GM21825 (cell line): ENCODE data around the gene ITGB2.

ENCODE experiments used
- ATAC-seq: cut with Tn5 transposase; IDR thresholded peaks from one replicate; pipeline ENCODE4 v1.9.1; 2021; ENCODE audit warnings: mild to moderate bottlenecking, moderate library complexity; ENCODE audit not compliant: unreplicated experiment

ITGB2 gene

GRCh38 chr21:44871576-44872269 is 49.0 kb downstream of the ITGB2 start:
- no peak for ATAC-seq

- no peak for ATAC-seq
These were observed 49.8 kb downstream of the ITGB2 start for GRCh38 chr21:44870748-44871495.

- no peak for ATAC-seq
These were observed 50.6 kb downstream of the ITGB2 start for GRCh38 chr21:44869781-44870747.

- ATAC-seq, result no peak
These were observed 52.0 kb downstream of the ITGB2 start for GRCh38 chr21:44868707-44869106.

DNA sequence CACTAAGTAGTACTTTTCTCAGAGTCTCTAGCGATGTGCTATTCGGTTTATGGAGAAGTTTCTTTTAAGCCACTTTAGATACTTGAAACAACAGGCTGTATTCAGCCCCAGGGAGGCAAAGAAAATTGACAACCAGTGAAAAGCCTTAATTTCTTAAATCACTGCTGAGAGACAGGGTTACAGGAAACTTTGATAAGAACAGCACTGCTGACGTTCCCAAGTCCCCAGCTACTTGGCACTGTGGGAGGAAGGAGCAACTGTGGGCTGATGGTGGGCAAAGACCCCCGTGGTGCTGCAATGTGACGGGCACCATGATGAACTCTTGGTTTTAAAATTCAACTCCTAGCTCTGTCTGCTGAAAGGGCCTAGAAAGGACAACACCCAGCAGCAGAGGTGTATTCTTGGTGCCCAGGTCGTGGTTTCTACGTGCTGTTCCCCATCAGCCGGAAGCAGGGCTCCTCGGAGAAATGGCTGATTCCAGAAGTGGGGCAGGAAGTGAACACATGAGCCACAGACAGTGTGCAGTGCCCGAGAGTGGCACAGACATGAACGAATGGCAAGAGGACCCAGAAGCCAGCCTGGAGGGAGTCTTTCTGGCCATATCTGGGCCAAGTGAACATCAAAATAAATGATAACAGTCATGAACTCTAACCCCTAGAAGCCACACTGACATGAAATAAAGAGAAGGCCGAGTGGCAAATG is 52.5 kb downstream of the ITGB2 start:
- no peak for ATAC-seq

GRCh38 chr21:44867464-44867863 is 53.2 kb downstream of the ITGB2 start:
- no peak for ATAC-seq

DNA sequence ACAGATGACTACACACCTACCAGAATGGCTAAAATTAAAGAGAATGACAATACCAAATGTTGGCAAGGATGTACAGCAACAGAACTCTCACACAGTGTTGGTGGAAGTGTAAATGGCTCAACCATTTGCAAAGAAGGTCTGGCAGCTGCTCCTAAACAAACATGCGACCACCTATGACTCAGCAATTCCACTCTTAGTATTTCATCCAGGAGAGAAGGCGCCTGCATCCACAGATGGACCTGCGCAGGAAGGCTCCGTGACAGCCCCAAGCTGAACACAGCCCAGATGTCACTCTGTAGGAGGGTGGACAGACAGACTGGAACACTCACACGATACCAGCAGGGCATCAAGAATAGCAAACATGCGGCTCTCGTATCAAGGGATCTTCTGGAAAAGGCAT is 53.9 kb downstream of the ITGB2 start:
- ATAC-seq, result no peak

DNA sequence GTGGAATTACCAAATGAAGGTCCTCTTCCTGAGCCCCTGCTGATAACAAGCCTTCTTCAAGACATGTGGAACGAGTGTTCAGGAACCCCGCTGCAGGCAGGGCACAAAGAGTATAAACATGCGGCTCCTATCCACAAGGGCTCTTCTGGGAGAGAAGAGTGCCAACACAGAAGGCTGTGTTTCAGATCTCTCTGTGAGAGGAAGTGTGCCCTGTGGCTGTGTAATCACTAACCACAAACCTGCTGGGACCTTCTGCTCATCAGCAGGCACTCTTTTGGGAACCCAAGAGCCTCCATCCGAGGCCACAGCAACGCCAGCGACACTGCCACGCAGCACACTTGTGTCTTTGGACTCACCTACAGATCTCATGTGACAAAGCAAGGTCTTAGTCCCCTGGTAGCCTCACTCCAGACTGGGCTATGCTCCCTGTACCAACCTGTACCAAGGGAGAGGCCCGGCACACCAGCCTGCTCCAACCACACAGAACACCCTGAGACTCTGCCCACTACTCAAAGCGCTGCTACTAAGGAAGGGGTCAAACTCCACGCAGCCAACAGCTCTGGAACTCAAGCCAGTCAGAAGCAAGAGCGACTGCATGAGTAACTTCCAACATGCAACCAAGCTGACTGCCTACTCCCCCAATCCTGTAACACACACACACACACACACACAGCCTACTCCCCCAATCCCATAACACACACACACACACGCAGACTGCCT is 55.0 kb downstream of the ITGB2 start:
- ATAC-seq, result no peak

DNA sequence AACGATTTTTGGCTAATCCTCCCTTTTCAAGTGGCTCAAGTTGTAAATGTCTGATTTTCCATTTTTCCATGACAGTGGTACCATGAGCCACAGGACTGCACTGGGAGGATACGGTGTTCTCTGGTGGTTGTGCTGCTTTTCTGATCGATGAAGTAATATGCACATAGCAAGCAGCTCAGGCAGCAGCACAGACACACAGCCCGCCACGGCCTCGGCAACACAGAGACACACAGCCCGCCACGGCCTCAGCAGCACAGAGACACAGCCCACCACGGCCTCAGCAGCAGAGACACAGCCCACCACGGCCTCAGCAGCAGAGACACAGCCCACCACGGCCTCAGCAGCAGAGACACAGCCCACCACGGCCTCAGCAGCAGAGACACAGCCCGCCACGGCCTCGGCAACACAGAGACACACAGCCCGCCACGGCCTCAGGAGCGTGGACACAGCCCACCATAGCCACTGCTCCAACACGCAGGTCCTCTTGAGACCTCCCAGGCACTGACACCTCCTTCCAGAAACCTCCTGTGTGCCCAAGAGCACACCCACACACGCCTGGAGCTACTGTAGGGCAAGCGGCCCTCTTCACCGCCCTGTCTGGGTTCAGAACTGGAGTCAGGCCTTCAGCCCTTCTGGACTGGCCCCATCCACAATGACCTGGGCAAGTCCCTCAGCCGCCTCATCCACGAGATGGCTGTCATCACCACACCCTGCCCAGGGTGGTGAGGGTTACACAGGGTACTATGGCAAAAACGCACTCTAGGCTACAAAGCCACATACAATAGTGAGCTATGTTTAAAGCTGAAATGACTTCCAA is 57.6 kb downstream of the ITGB2 start:
- ATAC-seq, result no peak

GRCh38 chr21:44858791-44859190 is 61.9 kb downstream of the ITGB2 start:
- ATAC-seq, result no peak

DNA sequence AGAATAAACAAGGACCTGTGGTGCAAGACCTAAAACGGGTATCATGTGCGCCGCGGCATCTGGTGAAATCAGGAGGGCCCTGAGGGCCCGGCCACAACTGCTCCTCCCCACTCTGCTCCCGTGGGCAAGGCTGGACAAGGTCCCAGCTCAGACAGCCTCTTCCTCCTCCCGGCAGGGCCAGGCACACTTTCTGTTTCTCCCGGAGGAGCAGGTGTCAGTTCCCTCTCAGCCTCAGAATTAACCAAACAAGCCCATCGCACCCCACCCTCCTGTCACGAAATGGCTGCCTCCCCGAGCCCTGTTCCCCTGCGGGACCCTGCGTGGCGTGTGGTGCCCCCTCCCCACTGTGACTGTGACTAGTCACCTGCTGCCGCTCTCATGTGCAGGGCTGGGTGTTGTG is 62.4 kb downstream of the ITGB2 start:
- no peak for ATAC-seq

- ATAC-seq, result no peak
These were observed 63.4 kb downstream of the ITGB2 start for GRCh38 chr21:44857127-44857892.

DNA sequence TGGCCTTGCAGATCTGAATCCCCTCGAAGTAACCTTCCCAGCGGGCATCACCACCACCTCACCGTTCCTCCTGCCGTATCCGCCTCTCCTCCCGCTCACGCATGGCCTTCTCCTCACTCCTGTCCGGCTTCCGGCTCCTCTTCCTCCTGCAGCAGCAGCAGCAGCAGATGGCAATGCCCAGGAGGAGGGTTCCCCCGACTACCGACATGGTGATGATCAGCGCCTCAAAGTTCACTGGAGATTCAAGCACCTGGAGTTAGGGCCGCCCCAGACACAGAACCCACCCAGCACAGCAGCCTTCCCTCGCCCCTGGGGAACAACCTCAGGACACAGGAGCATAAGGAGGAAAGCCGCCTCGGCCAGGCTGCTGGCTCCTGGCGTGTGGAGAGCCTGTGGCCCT is 64.6 kb downstream of the ITGB2 start:
- ATAC-seq, result no peak

GRCh38 chr21:44855572-44855971 is 65.1 kb downstream of the ITGB2 start:
- ATAC-seq, result no peak

DNA sequence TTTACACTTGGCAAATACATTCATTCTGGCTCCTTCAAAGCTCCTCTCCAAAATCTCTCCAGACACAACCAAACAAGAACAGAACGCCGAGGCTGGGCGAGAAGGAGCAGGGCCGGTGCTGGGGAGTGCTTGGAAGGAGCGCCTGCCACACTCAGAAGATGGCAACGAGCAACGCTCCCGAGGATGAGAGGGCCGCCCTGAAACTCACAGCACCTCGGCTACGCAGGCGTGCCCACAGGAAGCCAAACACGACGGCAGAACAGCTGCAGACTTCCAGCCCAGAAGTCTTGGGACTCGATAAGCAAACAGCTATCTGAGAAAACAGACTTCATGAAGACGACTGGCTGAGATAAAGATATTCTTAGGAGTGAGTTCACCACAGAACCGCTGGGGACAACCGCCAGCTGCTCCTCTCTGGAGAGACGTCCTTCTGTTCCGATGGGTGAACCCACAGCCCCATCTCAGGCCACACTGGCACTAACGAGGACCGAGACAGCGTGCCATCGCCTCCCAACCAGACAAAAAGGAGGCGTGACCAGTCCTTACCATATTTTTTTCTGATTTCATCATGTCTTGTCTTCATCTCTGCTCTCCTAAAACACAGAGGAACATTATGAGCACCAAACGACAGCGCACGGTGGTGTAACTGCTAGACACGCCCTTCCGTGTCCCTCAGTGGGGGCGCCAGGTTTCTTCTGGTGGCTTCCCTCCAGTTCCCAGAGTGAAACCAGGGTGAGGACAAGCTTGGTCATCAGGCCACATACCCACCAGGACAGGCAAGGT is 65.8 kb downstream of the ITGB2 start:
- ATAC-seq, result no peak

DNA sequence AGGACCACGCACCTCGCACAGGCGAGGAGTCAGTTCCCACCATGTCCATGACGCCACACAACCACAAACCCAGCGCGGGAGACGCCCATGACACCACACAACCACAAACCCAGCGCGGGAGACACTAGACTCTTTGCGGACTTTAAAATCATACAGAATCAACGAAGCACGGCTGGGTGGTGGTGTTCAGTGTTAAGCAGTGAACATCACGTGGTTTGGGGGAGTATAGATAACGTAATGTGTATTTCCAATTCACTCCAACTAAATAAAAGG is 66.4 kb downstream of the ITGB2 start:
- ATAC-seq, result no peak

- no peak for ATAC-seq
These were observed 66.9 kb downstream of the ITGB2 start for GRCh38 chr21:44853601-44854390.
